H9 (cell line): ENCODE data around the gene MDH2. TPM values are rescaled to one million over a fixed set of nuclear protein-coding genes. Genes with fewer than 3 reads are reported as not detected.

Source experiments
- DNase-seq: peaks from one replicate; pipeline ENCODE4 v3.0.0-alpha.2; 2017
- H2AFZ ChIP-seq: one replicate; pipeline ENCODE4 v1.6.1; 2013; ENCODE audit warnings: mild to moderate bottlenecking, low read length, control low read depth, moderate library complexity
- H2AK5ac ChIP-seq: 2 replicates; pipeline ENCODE4 v1.6.1; 2013; ENCODE audit warnings: low read length, control low read depth, mixed read lengths; ENCODE audit not compliant: insufficient read length
- H2BK120ac ChIP-seq: one replicate; pipeline ENCODE4 v1.6.1; 2013; ENCODE audit warnings: low read depth, mild to moderate bottlenecking, low read length, control low read depth, inconsistent platforms; ENCODE audit not compliant: poor library complexity, severe bottlenecking
- H2BK12ac ChIP-seq: 2 replicates; pipeline ENCODE4 v1.6.1; 2013; ENCODE audit warnings: low read length, control low read depth, mixed read lengths, low read depth; ENCODE audit not compliant: insufficient read length
- H2BK15ac ChIP-seq: 2 replicates; pipeline ENCODE4 v1.6.1; 2013; ENCODE audit warnings: low read depth, low read length, control low read depth
- H2BK20ac ChIP-seq: one replicate; pipeline ENCODE4 v1.6.1; 2013; ENCODE audit warnings: low read depth, mild to moderate bottlenecking, low read length, control low read depth, inconsistent platforms; ENCODE audit not compliant: poor library complexity, severe bottlenecking
- H2BK5ac ChIP-seq: 2 replicates; pipeline ENCODE4 v1.6.1; 2013; ENCODE audit warnings: low read length, control low read depth, mixed read lengths; ENCODE audit not compliant: insufficient read length
- H3K14ac ChIP-seq: 2 replicates; pipeline ENCODE4 v1.6.1; 2013; ENCODE audit warnings: low read length, control low read depth; ENCODE audit not compliant: insufficient read depth
- H3K18ac ChIP-seq: 2 replicates; pipeline ENCODE4 v1.6.1; 2013; ENCODE audit warnings: low read depth, mild to moderate bottlenecking, mixed read lengths, low read length, control low read depth; ENCODE audit not compliant: insufficient read length
- H3K23ac ChIP-seq: 2 replicates; pipeline ENCODE4 v1.6.1; 2013; ENCODE audit warnings: low read length, control low read depth, mixed read lengths, low read depth; ENCODE audit not compliant: insufficient read length
- H3K23me2 ChIP-seq: 2 replicates; pipeline ENCODE4 v1.6.1; 2013; ENCODE audit warnings: low read depth, mild to moderate bottlenecking, mixed read lengths, low read length, control low read depth; ENCODE audit not compliant: insufficient read length, poor library complexity, severe bottlenecking
- H3K27ac ChIP-seq: 2 replicates; pipeline ENCODE4 v1.5.1; 2013; ENCODE audit warnings: low read length, control low read depth, mixed read lengths, low read depth; ENCODE audit not compliant: insufficient read length
- H3K27me3 ChIP-seq: 2 replicates; pipeline ENCODE4 v1.6.1; 2013; ENCODE audit warnings: low read length, control low read depth, inconsistent platforms; ENCODE audit not compliant: insufficient read depth
- H3K4ac ChIP-seq: 2 replicates; pipeline ENCODE4 v1.6.1; 2013; ENCODE audit warnings: low read depth, mild to moderate bottlenecking, control low read depth, inconsistent platforms, low read length, moderate library complexity
- H3K4me1 ChIP-seq: 2 replicates; pipeline ENCODE4 v1.6.1; 2013; ENCODE audit warnings: low read length, control low read depth, inconsistent platforms; ENCODE audit not compliant: insufficient read depth
- H3K4me2 ChIP-seq: 2 replicates; pipeline ENCODE4 v1.6.1; 2013; ENCODE audit warnings: low read length, control low read depth, mixed read lengths; ENCODE audit not compliant: insufficient read length, insufficient read depth
- H3K56ac ChIP-seq: 2 replicates; pipeline ENCODE4 v1.6.1; 2013; ENCODE audit warnings: low read depth, mild to moderate bottlenecking, mixed read lengths, low read length, control low read depth; ENCODE audit not compliant: insufficient read length
- H3K79me1 ChIP-seq: 2 replicates; pipeline ENCODE4 v1.6.1; 2013; ENCODE audit warnings: low read depth, mild to moderate bottlenecking, moderate library complexity, low read length, control low read depth, inconsistent platforms; ENCODE audit not compliant: insufficient read depth, poor library complexity, severe bottlenecking
- H3K79me2 ChIP-seq: 2 replicates; pipeline ENCODE4 v1.6.1; 2013; ENCODE audit warnings: low read length, control low read depth, inconsistent platforms; ENCODE audit not compliant: insufficient read depth
- H3K9ac ChIP-seq: 2 replicates; pipeline ENCODE4 v1.6.1; 2013; ENCODE audit warnings: low read length, control low read depth, mixed read lengths; ENCODE audit not compliant: insufficient read length; ENCODE audit errors: extremely low read depth
- H3K9me3 ChIP-seq: one replicate; pipeline ENCODE4 v1.6.1; 2013; ENCODE audit warnings: low read depth, low read length, inconsistent platforms; ENCODE audit not compliant: control insufficient read depth
- H3T11ph ChIP-seq: one replicate; pipeline ENCODE4 v1.6.1; 2013; ENCODE audit warnings: mild to moderate bottlenecking, low read length, control low read depth, inconsistent platforms
- H4K20me1 ChIP-seq: one replicate; pipeline ENCODE4 v1.6.1; 2013; ENCODE audit not compliant: control insufficient read depth, insufficient read length, insufficient read depth
- H4K5ac ChIP-seq: 2 replicates; pipeline ENCODE4 v1.6.1; 2013; ENCODE audit warnings: low read depth, mild to moderate bottlenecking, mixed read lengths, low read length, control low read depth; ENCODE audit not compliant: insufficient read length
- H4K8ac ChIP-seq: replicated peaks from 2 replicates; pipeline ENCODE4 v1.6.1; 2013; ENCODE audit warnings: low read length, control low read depth, mixed read lengths, low read depth; ENCODE audit not compliant: insufficient read length
- H4K91ac ChIP-seq: 2 replicates; pipeline ENCODE4 v1.6.1; 2013; ENCODE audit warnings: low read depth, mild to moderate bottlenecking, moderate library complexity, mixed read lengths, low read length, control low read depth; ENCODE audit not compliant: insufficient read length
- H3K27ac Mint-ChIP-seq, 3 experiments: 2 replicates in 2 of 3; 3 replicates in 1 of 3; pipeline ENCODE4 v1.8.0; 2020 to 2021; ENCODE audit warnings: mixed read lengths in 3 of 3, mild to moderate bottlenecking in 1 of 3, moderate library complexity in 1 of 3
- H3K27me3 Mint-ChIP-seq: 2 replicates; pipeline ENCODE4 v1.8.0; 2021; ENCODE audit warnings: low read depth, mild to moderate bottlenecking, moderate library complexity, mixed read lengths
- H3K36me3 Mint-ChIP-seq, 3 experiments: 2 replicates in 2 of 3; 3 replicates in 1 of 3; pipeline ENCODE4 v1.8.0; 2020 to 2021; ENCODE audit warnings: low read depth in 3 of 3, mixed read lengths in 3 of 3; ENCODE audit not compliant: insufficient read depth in 1 of 3
- H3K4me1 Mint-ChIP-seq, 2 experiments: 2 replicates each; pipeline ENCODE4 v1.8.0; 2020; ENCODE audit warnings: mixed read lengths in 2 of 2
- H3K4me3 Mint-ChIP-seq, 2 experiments: 2 replicates in 1 of 2; 3 replicates in 1 of 2; pipeline ENCODE4 v1.8.0; 2020 to 2021; ENCODE audit warnings: mild to moderate bottlenecking in 2 of 2, mixed read lengths in 2 of 2, moderate library complexity in 1 of 2
- H3K9me3 Mint-ChIP-seq, 2 experiments: 2 replicates in 1 of 2; 3 replicates in 1 of 2; pipeline ENCODE4 v1.8.0; 2020; ENCODE audit warnings: mild to moderate bottlenecking in 2 of 2, mixed read lengths in 2 of 2, moderate library complexity in 1 of 2
- CTCF ChIP-seq: fragments of 200-600 bp; sonication (generic); conservative IDR thresholded peaks from 3 replicates; pipeline ENCODE4 v1.8.0; 2021; ENCODE audit warnings: antibody characterized with exemption, mild to moderate bottlenecking
- WGBS: extraction: QIAGEN DNeasy Blood & Tissue Kit; methylation state at CpG from one replicate; pipeline ENCODE4 v1.1.7; 2013; ENCODE audit warnings: missing lambda C conversion rate, low lambda C conversion rate, mixed read lengths; ENCODE audit not compliant: insufficient read length; ENCODE audit errors: extremely low coverage; 5-methylcytosine and 5-hydroxymethylcytosine counted together
- total RNA-seq: library from RNA; stranded (reverse); gene quantifications from 2 replicates; pipeline ENCODE4 v1.2.1, GENCODE V29; 2021

Gene MDH2
- total RNA-seq, 1 experiment from 2014 or later, result 260 TPM

- Histone ChIP-seq H4K91ac (no peak overlapping the region), H3K79me1 (no peaks in the 10 kb centered on the region), H4K20me1 (no peaks in the 10 kb centered on the region), H2AK5ac (no peak overlapping the region), H3K9me3 (no peaks in the 10 kb centered on the region), H3K23me2 (no peaks in the 10 kb centered on the region), H3K4me1 (no peaks in the 10 kb centered on the region), H3K27ac (no peak overlapping the region), H3K27me3 (no peaks in the 10 kb centered on the region), H2BK12ac (no peak overlapping the region), H2BK5ac (no peak overlapping the region), H4K5ac (no peak overlapping the region), H2BK15ac (no peak overlapping the region), H3K4ac (no peak overlapping the region), H3K18ac (no peak overlapping the region), H3K14ac (no peak overlapping the region), H3K56ac (no peak overlapping the region), H3K23ac (no peak overlapping the region), H4K8ac (no peak overlapping the region), H3T11ph (no peak overlapping the region), H3K9ac (no peak overlapping the region), H2BK120ac (no peak overlapping the region), H2BK20ac (no peak overlapping the region), H2AFZ (no peak overlapping the region), H3K79me2 (no peaks in the 10 kb centered on the region), H3K4me2 (no peak overlapping the region)
- Mint-ChIP-seq H3K27ac (peak overlapping the region in 1 of 3 experiments; percentile 77; a peak in 1 of 7 replicates), H3K4me3 (no peak overlapping the region), H3K36me3 (no peaks in the 10 kb centered on the region), H3K9me3 (no peaks in the 10 kb centered on the region), H3K4me1 (peaks cover 2% of the 10 kb centered on the region in 2 experiments; a peak in 3 of 4 replicates), H3K27me3 (no peaks in the 10 kb centered on the region)
- no CpG with 5 or more reads among the region's 5 CpGs for WGBS
- no peak for DNase-seq
- TF ChIP-seq CTCF, result no peak
Measured at GRCh38 chr7:76106893-76107292, 59.0 kb downstream of the MDH2 start.
